ENCODE results near the gene MIA2.
A peak's percentile ranks its signal among the peaks of the same experiment; 100 is the strongest.
"Not testable (repeated sequence)": the region's sequence is repeated elsewhere in the genome, so short reads cannot be mapped to it uniquely, and the experiment has no call there.

Gene MIA2

DNA sequence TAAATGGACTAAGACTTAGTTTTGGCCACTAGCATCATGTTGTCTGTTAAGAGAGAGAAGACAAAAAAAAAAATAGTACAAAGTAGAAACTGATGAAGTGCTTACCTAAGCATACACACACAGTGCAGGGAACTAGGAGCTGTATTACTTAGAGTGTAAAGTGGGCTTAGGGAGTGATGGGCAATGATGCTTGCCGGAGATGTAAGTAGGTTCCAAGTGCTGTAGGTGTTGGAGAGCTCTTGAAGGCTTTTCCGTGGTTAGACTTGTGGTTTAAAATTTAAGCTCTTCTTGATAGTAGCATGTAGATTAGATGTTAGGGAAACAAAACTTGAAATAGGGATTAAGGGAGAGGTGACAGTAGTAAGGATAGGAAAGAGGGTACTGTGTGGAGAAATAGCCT, 34.7 kb downstream of the MIA2 start:
- DNase-seq (ENCODE audit: low spot score): peak; percentile 31

DNA sequence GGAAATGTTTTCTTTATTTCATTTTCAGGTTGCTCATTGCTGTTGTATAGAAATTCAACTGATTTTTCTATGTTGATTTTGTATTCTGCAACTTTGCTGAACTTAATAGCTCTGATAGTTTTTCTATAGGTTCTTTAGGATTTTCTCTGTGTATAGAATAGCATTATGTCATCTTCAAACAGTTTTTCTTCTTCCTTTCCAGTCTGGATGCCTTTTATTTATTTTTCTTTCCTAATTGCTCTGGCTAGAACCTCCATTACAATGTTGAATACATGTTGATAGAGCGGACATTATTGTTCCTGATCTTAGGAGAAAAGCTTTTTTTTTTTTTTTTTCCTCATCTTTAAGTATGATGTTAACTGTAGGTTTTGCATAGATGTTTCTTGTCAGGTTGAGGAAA, 39.2 kb downstream of the MIA2 start:
- no peak for DNase-seq (ENCODE audit: low spot score)

DNA sequence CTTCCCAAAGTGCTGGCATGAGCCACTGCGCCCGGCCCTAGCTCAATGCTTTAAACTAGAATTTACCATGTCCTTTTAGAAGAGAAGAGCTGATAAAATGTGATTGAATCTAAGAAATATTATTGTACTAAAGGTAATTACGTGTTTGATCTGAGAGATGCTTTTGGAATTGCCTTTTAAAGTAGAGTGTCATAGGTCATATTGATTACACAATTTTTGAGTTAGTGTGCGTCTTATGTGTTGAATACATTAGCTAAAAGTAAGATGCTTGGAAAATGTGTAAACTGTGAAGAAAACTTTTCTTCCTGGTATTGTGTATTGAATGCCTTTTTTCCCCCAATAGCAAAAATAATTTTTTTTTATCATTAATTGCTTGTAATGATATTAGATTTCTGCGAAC, 41.7 kb downstream of the MIA2 start:
- no peak for DNase-seq (ENCODE audit: low spot score)

DNA sequence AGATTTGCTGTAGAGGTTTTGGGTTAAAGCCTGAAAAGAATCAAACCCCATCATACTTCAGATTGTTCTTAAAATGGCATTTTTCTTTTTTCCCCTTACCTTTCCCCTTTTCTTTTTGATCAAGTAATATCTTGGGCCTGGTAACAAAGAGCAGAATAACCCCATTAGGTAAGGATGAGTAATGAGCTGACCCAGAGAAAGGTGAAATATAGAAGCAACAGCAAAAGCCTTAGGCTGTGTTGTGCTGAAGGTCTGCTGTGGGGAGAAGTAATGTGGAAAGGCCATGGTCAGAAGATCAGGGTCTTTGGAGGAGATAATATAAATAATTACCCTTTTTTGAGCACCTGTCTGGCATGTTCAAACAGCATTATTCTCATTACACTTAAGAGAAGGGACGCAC, 42.3 kb downstream of the MIA2 start:
- no peak for DNase-seq (ENCODE audit: low spot score)

DNA sequence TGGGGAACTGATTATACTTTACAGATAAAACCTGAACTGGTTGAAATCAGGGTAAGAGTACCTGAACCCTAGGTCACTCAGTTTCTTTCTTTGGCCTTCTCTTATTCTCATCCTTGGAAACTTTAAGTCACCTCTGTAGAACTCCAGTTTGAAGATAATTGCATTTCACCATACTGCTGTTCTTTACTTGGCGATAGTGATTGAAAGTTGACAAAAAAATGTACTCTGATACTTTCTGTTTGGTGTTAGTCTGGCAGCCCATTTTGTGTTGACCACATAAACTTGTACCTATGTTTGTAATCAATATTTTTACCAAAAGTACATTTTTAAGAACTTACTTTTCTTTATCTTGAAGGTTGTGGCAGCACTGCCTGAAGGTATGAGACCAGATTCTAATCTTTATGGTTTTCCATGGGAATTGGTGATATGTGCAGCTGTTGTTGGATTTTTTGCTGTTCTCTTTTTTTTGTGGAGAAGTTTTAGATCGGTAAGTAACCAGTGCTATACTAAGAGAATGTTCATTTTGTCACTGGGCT, 42.9 kb downstream of the MIA2 start:
- no peak for DNase-seq (ENCODE audit: low spot score)

DNA sequence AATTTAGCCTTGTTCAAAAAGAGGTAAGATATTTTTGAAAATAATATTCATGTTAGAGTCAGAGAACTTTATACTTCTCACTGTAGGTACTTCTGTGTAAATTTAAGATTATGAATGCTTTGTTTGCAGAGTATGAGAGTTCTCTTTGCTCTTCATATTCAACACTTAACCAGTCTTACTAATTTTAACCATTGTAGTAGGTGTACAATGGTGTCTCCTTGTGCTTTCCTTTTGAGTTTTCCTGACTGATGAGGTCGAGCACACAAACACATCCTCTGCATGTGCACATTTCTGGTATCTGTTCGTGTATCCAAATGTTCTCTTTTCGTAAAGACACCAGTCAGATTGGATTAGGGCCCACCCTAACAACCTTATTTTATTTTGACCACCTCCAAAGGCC, 45.8 kb downstream of the MIA2 start:
- DNase-seq (ENCODE audit: low spot score): no peak

DNA sequence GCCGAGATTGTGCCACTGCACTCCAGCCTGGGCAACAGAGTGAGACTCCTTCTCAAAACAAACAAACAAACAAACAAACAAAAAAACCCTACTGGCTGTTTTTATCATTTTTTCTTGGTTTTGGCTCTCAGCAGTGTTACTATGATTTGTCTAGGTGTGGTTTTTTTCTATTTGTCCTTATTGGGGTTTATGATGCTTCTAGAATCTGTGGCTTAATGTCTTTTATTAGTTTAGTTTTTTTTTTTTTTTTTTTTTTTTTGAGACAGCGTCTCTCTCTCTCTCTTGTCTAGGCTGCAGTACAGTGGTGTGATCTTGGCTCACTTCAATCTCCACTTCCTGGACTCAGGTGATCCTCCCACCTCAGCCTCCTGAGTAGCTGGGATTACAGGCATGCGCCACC, 47.0 kb downstream of the MIA2 start:
- not testable (repeated sequence) for DNase-seq (ENCODE audit: low spot score)

DNA sequence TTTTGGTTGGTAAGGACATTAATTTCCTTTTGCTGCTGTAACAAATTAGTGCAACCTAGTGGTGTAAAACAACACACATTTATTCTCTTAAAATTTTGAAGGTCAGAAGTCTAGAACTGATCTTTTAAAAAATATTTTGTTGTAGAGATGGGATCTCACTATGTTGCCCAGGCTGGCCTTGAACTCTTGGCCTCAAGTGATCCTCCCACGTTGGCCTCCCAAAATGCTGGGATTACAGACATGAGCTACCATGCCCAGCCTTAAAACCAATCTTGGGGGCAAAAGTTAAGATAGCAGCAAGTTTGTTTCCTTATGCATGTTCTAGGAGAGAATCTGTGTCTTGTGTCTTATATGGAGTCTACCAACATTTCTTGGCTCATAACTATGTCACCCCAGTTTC, 55.8 kb downstream of the MIA2 start:
- DNase-seq (ENCODE audit: low spot score): no peak

DNA sequence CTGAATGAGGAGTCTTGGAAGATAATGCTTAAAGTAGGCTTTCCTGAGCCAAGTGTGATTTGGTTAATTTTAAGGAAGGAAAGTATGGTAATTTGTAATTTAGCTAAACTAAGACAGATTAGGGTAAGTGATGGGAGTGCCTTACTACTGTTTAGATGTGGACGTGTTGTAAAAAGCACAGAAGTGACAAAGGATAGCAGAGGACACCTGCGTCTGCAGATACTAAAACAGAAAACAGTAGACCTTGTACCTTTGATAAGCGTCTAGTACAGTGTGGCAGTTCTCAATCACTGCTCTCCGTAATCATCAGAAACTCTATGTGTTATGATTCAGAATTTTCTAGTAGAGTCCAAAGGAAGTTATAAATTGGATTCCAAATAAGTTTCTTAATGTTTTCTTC, 58.0 kb downstream of the MIA2 start:
- DNase-seq (ENCODE audit: low spot score): no peak

DNA sequence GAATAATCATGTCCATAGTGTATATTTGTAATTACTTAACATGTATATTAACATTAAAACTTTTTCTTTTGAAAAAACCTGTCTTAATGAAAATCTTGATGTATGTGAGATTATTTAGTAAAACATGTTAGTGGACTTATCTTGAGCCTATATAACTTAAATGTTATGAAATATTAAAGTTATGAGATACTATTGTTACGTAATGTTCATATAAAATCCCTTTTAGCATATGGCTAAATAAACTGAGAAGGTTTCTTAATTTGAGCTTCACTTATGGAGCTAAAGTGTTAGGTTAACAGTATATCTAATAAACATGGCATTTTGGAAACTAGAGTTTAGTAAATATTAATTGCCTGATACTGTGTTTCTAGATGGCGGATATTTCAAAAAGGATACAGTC, 59.9 kb downstream of the MIA2 start:
- DNase-seq (ENCODE audit: low spot score): no peak

DNA sequence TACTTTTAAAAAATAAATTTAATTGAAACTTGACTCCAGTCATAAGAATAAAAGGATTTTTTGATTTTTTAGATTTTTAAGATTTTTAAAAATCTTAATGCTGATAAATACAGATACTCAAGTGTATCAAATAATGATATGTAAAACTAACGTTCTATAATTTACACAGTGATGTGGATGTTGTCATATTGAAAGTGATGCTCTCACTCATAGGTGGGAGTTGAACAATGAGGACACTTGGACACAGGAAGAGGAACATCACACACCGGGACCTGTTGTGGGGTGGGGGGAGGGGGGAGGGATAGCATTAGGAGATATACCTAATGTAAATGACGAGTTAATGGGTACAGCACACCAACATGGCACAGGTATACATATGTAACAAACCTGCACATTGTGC, 66.7 kb downstream of the MIA2 start:
- DNase-seq (ENCODE audit: low spot score): not testable (repeated sequence)

DNA sequence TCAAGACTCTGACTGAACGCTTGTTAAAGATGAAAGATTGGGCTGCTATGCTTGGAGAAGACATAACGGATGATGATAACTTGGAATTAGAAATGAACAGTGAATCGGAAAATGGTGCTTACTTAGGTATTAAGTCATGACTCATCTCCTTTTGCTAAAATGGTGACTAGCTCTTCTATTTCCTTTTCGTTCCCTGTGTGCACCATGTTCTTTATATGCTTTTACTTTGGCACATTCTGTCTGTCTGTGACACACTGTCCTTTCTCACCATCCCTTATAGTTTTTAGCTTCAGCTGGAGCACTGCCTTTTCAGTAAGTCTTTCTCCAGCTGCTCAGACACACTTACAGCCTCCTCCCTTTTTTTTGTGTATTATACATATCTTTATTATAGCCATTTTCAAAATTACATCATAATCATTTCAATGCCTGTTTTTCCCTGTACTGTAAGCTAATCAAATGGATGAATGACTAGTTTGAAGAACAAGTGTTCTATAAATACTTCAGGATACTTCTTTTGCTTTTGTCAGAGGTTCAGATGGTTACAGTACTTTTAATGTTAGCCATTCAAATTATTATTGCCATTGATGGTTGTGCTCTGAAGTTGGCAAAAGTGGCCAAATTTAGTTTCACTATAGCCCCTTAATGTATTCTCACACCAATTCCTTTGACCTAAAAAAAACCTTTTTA, 68.6 kb downstream of the MIA2 start:
- DNase-seq (ENCODE audit: low spot score): no peak

DNA sequence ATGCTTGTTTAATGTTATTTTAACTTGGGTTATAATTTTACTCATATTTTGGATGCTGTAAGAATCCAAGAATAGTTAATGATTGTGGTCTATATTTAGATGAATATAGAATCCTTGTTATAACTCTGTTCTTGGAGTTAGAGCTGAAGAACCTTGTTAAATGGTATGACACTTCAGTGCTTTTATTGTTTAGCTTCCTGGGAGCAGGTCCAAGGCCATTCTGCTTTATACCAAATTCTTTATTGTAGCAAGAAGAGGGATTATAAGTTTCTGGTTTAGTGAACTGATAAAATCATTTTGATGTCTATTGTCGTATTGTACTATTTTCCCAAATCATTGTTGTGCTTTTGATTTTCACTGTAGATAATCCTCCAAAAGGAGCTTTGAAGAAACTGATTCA, 69.4 kb downstream of the MIA2 start:
- no peak for DNase-seq (ENCODE audit: low spot score)

DNA sequence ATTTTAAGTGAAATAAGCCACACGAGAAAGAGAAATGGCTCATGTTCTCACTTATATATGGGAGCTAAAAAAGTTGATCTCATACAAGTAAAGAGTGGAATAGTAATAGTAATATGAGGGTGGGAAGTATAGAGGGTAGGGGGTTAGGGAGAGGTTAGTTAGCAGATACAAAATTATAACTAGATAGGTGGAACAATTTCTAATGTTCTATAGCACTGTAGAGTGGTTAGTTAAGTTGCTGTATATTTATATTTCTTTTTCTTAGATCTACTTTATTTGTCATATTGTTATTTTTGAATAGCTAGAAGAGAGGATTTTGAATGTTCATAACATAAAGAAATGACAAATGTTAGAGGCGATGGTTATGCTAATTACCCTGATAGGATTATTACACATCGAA, 74.1 kb downstream of the MIA2 start:
- DNase-seq (ENCODE audit: low spot score): no peak

DNA sequence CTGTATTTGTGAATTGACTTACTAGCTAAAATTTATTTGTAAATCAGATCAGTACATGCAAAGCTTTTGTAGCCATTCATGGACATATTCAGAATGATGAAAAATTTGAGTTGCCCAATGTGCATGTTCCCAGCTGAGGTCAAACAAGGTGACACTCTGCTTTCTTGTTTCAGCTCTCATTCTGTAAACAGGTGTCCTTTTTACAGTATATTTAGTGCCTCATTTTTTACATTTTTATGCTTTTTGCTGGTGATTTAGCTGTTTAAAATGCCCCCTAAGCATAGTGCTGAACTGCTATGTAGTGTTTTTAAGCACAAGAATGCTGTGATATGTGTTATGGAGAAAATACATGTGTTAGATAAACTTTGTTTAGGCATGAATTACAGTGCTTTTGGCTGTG, 76.3 kb downstream of the MIA2 start:
- no peak for DNase-seq (ENCODE audit: low spot score)

DNA sequence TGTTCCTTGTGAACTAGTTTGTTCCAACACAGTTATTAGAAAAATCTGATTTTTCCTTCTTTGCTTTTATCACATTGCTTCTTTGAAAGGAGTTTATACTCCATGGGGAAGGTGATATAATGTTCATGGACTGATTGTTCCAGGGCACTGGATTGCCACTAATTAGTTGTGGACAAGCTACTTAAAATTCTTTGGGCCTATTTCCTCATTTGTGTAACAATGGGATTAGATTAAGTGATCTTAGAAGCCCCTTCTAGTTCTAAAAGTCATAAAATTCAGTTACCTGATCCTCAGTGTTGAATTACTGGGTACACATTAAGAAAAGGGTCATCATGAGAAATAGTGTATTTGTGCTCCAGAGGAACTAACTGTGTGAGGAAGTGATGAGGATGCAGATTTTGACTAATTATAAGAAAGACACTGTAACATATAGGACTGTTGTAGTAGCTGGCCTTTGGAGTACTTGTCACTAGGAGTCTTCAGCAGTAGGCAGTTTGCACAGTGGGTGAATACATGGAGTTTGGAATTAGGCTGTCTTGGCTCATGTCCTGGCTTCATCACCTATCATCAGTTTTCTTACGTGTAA, 82.2 kb downstream of the MIA2 start:
- no peak for DNase-seq (ENCODE audit: low spot score)

DNA sequence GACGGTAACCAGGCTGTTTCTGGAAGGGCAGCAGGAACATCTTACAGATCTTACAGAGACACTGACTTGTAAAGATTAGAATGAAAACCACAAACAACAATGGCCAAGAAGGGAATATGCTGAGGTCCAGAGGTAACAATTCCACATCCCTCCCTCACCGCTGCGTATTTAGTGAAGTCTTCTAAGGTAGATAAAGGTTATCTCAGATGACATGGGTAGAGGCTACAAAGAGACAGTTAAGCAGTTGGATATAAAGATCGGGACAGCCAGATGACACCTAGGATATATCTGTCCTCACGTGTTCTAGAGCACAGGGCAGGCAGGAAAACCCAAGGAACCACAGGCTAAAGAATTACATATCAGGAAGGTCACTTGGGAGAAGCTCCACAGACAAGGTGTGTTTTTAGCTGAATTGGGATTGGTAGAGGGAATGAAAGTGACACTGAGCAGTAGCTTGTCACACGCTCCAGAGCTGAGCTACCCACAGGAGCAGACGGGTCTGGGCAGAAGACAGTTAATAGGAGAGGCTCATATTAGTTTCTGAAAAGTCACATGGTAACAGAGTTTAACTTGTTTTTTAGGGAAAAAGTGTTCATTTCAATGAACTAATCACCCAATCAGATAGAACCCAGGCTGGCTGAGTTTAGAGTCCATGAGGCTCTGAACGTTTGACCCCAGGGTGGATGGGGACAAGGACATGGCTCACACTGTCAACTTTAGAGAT, 83.3 kb downstream of the MIA2 start:
- no peak for DNase-seq (ENCODE audit: low spot score)

DNA sequence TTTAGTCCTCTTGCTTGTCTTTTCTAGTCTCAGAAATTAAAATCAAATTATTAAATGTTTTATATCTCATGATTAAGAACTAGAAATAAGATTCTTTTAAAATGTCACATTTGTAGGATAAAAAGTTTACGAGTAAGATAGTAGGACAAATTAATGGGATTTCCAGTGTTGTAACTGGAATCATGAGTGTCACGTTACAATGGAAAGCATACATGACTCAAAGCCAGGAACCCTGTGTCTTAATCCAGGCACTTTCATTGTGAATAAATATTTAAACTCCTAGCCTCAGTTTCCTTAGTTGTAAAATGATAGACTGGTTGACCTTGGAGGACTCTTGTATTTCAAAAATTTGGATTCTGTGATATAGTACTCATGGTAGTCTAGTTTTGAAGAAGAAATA, 84.9 kb downstream of the MIA2 start:
- no peak for DNase-seq (ENCODE audit: low spot score)

DNA sequence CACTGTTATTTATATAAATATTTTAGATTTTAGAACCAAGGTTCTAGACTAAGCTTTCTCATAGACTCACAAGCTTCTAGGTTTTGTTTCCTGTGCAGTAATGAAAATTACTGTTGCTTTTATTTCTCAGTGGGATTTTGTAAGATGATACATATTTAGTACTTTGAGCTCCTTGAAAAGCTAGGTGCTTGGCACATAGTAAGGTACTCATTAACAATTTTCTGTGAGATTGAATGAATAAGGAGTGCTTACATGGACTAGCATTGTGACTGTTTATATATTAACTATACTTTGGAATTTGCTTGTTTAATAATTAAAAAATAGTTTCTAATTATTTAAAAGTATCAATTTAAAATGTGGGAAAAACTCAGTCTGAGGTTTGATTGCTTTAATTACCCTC, 85.7 kb downstream of the MIA2 start:
- no peak for DNase-seq (ENCODE audit: low spot score)

DNA sequence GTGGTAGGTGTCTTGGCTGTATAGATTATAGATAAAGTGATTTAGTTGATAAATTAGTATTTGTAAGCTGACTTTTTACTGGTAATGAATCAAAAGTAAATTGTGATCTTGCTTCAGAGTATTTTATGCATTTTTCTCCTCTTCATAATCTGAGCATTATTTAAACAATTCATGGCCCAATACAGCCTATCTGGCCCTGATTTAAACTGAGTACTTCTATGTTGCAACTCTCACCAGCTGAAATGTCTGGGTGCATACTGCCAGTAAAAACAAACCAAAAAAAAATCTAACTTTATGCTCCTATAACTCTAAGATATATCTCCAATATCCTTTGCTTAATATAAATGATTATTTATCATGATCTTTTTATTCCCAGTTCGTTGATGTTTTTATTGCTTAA, 86.6 kb downstream of the MIA2 start:
- no peak for DNase-seq (ENCODE audit: low spot score)

DNA sequence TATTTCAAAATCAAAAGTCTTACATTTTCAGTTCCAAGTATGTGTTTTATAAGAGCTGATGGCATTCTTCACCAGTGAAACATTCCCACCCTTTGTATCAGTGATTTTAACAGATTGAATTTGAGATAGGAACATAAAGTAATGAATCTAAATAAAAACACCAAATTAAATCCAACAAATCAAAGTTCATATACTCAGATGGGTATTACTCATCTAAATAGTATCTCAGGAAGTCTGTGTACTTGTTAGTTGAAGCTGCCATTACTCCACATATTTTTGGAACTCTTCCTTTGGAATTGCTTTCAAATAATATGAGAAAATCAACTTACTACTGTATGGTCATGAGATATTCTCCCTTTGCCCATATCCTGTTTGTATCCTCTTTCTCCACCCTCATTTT, 89.1 kb downstream of the MIA2 start:
- DNase-seq (ENCODE audit: low spot score): no peak

DNA sequence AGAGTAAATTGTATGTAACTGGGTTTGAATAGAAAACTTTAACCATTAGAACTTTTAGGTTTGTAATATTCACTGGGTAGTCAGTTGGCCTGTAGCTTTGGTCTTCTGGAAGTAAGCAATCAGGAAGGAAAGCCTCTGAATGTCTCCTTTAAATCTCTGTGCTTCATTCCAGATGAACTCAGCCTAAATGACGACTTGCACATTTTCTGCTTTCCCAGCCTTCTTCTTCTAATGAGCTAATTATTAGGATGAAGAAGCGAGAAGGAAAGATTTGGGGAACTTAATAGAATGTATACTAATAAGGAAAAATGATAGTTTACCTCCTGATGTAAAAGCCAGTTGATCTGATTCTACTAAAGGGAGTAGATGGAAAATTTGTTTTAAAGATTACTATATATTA, 90.4 kb downstream of the MIA2 start:
- DNase-seq (ENCODE audit: low spot score): no peak

DNA sequence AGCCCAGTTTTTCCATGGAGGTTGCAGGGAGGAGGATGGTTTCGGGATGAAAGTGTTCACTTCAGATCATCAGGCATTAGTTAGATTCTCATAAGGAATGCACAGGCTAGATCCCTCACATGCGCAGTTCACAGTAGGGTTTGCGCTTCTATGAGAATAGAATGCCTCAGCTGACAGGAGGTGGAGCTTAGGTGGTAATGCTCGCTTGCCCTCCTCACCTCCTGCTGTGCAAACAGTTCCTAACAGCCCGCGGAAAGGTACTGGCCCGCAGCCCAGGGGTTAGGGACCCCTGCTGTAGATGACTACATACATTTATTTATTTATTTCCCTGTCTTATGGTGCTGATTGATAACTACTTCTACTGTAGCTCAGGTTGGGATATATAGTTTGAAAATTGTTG, 105.3 kb downstream of the MIA2 start:
- DNase-seq (ENCODE audit: low spot score): no peak

Data from SW480 (cell line).